CD4-positive, alpha-beta T cell treated with Interleukin-6 for 4 hours (primary cell): Measurements from ENCODE around the gene TPM4.
A peak's percentile ranks its signal among the peaks of the same experiment; 100 is the strongest.

Source experiments
- DNase-seq: peaks from one replicate; pipeline ENCODE4 v3.0.0-alpha.2; 2020; ENCODE audit warnings: mixed read lengths

TPM4 gene

DNA sequence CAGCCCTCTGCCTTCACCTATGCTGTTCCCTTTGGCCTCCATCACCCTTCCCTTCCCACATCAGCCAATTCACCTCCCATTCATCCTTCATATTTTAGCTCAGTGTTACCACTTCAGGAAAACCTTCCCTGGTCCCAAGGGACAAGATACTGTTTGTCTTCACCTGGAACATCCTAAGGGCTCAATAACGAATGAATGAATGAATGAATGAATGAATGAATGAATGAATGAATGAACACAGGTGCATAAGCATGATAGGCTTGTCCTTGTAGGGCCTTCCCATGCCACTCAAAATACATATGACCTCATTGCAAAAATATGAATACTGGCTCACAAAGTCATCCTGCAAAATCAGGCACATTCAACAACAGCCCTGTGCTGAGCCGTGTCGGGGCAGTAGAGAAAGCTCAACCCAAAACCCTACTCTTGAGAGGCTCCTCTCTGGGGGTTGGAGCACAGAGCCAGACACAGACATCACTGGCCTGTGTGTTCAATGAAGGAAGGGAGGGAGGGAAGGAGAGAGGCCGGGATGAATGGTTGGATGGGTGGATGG, 33.7 kb upstream of the TPM4 start:
- no peak for DNase-seq

DNA sequence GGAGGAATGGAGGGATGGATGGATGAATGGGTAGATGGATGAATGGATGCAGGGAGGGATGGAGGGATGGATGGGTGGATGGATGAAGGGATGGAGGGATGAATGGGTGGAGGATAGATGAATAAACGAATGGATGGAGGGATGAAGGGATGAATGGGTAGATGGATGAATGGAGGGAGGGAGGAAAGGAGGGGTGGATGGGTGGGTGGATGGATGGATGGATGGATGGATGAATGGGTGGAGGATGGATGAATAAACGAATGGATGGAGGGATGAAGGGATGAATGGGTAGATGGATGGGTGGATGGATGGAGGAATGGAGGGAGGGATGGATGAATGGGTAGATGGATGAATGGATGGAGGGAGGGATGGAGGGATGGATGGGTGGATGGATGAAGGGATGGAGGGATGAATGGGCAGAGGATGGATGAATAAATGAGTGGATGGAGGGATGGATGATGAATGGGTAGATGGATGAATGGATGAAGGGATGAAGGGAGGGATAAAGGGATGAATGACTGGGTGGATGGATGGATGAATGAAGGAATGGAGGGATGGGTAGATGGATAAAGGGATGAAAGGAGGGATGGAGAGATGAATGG, 33.0 kb upstream of the TPM4 start:
- no peak for DNase-seq

DNA sequence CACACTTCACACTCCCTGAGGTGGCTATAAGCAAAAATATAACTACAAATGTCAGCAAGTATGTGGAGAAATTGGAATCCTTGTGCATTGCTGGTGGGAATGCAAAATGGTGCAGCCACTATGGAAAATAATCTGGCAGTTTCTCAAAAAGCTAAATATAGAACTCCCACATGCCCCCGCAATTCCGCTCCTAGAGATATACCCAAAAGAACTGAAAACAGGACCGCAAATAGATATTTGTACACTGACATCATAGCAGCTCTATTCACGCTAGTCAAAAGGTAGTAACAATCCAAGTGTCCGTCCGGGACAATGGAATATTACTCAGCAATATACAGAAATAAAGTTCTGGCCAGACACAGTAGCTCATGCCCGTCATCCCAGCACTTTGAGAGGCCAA, 31.5 kb upstream of the TPM4 start:
- DNase-seq: no peak

DNA sequence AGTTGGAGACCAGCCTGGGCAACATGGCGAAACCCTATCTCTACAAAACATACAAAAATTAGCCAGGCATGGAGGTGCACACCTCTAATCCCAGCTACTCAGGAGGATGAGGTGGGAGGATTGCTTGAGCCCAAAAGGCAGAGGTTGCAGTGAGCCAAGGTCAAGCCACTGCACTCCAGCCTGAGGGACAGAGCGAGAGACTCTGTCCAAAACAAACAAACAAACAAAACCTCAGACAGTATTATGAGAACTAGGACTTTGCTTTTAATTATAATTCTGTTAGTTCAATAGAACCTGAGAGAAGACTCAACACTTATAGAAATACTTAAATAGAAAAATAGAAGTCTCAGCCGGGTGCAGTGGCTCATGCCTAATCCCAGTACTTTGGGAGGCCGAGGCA, 31.1 kb upstream of the TPM4 start:
- DNase-seq: no peak

- DNase-seq: no peak
Measured at GRCh38 chr19:16045893-16046292, 30.4 kb upstream of the TPM4 start.

GRCh38 chr19:16048583-16048982, 27.7 kb upstream of the TPM4 start:
- no peak for DNase-seq

DNA sequence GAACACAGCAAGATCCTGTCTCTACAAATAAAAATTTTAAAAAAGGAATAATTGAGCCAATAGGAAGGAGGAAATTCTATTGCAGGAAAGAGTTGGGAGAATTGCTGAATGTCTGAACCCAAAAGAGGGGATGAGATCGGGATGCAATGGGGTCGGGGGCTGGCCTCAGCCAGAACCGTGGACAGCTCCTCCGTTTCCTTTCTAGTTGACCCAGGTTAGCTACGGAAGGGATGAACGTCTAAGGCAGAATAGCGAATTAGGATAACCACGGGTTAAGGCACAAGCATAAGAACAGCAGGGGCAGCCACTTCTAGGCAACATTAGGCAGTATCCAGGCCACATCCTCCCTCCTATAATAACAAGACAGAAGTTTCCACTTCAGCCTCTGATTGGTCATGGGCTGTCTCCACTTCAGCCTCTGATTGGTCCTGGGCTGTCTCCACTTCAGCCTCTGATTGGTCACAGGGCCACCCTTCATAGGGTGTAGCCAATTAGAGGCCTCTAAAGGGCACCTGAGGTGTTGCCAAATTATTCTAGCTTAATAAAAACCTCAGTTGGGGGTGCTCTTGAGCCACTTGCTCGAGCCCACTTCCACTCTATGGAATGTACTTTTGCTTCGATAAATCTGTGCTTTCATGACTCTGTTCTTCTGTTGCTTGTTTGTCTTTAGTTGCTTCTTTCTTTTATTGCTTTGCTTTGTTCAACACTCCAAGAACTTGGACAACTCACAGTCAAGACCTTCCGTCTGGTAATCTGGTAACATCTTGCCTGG, 24.9 kb upstream of the TPM4 start:
- DNase-seq: peak; percentile 48

DNA sequence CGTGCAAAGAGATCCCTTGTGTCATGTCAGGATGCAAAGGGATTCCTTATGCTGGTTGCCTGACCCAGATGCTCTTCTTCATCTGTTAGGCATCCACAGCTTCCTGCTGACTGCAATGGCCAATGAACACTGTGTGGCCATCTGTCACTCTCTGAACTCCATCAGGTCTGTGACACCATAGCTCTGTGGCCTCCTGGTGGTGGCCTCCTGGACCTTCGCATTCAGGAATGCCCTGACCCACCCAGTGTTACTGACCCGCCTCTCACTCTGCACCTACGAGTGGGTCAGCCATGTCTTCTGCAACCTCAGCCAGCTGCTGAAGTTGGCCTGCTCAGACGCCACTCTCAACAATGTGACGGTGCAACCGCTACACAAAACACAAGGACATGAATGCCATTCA, 23.9 kb upstream of the TPM4 start:
- no peak for DNase-seq

GRCh38 chr19:16057062-16057461, 19.2 kb upstream of the TPM4 start:
- DNase-seq: no peak

GRCh38 chr19:16060294-16060693, 16.0 kb upstream of the TPM4 start:
- DNase-seq: no peak

DNA sequence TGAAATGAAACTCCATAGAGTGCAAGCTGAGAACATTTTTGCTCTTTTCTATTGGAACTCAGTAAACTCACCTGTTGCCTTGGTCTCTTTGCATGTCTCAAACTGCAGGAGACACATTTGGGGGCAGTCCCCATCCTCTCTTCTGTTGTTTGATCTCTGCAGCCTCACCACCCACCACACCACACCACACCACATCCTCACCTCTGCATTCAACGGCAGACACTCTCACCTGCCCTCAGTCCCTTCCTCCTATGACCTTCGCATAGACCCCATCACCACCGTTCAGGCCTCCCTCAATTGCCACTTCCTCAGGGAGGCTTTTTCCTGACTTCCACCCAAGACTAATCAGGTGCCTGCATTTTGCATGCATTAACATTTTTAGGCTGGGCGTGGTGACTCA, 14.4 kb upstream of the TPM4 start:
- DNase-seq: no peak

DNA sequence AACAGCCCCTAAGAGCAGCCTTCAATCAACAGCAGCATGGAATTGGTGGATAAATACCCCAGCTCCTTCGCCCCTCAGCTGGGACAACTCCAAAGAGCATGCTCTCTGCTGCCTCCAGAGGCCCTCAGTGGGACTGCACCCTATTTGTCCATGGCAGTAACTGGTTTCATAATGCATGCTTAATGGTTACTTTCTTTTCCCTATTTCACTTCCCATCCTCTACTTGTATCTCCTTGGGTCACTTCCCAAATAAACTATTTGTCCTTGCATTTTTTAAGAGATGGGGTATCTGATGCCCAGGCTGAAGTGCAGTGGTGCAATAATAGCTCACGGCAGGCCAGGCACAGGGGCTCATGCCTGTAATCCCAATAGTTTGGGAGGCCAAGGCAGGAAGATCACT, 13.5 kb upstream of the TPM4 start:
- DNase-seq: peak; percentile 76

GRCh38 chr19:16064209-16064889, 11.9 kb upstream of the TPM4 start:
- no peak for DNase-seq

GRCh38 chr19:16066611-16067104, 9.6 kb upstream of the TPM4 start:
- DNase-seq: peak; percentile 70

DNA sequence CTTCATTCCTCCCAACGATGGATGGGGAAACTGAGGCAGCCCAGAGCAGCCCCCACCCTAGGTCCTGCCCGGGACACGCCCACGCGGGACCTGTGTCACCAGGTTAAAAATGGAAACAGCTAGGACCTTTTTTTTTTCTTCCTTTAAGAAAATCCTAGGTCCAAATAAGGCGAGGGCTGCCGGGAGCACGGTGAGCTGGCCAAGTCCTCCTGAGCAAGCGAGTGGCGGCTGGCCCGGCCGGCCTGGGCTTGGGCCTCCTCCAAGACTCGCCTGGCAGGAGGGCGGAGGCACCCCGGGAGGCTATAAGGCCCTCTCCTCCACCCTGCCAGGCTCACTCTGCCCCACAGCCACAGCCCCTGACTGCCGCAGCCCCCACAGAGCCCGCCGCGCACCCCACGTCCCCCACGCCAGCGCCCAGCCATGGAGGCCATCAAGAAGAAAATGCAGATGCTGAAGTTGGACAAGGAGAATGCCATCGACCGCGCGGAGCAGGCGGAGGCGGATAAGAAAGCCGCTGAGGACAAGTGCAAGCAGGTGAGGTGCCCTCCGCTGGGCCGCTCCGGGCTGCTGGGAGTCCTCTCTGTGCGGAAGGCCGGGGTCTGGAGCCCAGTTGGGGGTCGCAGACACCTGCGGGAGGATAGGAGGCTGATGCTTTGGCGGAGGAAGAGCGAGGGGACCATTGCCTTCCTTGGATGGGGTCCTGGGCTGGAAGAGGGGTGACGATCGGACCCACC, 8.9 kb upstream of the TPM4 start:
- no peak for DNase-seq

- DNase-seq: no peak
Measured at GRCh38 chr19:16068696-16069259, 7.5 kb upstream of the TPM4 start.

GRCh38 chr19:16069813-16070365, 6.4 kb upstream of the TPM4 start:
- DNase-seq: no peak

- peak; percentile 96 for DNase-seq
Measured at GRCh38 chr19:16070366-16070990, 5.8 kb upstream of the TPM4 start.

DNA sequence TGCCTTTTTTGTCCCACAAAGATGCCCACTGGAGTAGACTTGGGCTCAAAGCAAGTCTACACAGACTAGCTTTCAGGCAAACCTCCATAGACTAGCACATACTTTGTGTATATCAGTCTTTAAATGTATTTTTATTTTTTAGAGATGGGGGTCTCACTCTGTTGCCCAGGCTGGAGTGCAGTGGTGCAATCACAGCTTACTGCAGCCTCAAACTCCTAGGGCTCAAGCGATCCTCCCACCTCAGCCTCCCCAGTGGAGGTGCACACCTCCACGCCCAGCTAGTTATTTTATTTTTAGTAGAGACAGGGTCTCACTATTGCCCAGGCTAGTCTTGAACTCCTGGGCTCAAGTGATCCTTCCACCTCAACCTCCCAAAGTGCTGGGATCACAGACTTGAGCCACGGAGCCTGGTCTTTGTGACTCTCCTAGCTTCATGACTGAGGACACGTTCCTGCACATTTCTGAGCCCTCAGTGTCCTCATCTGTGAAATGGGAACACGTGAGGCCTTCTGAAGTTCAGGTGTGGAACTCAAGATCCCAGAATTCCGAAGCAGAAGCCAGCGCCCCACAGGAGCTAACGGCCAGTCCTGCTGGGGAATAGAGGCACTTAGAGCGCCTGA, 5.1 kb upstream of the TPM4 start:
- no peak for DNase-seq

- no peak for DNase-seq
Measured at GRCh38 chr19:16073481-16073880, 2.8 kb upstream of the TPM4 start.

DNA sequence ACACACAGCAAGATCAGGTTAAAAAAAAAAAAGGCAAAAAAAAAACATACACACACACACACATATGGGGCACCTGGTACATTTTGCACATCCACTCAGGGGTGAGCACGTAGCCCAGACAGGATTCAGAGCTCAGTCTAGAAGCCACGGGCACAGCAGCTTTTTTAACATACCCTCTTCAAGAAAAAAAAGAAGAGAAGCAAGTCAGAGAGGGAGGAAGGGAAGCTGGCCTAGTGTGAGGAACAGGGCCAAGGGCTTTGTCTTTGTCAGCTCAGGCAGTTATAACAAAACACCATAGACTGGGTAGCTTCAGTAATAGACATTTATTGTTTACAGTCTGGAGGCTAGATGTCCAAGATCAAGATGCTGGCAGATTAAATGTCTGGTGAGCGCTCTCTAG, 2.3 kb upstream of the TPM4 start:
- peak; percentile 40 for DNase-seq
